ENCODE results near the gene PEDS1. TPM values are rescaled to one million over a fixed set of nuclear protein-coding genes. Genes with fewer than 3 reads are reported as not detected.
"Not testable (repeated sequence)": the region's sequence is repeated elsewhere in the genome, so short reads cannot be mapped to it uniquely, and the experiment has no call there.

The PEDS1 gene
- polyA plus RNA-seq, 1 donor = 26.5 TPM

DNA sequence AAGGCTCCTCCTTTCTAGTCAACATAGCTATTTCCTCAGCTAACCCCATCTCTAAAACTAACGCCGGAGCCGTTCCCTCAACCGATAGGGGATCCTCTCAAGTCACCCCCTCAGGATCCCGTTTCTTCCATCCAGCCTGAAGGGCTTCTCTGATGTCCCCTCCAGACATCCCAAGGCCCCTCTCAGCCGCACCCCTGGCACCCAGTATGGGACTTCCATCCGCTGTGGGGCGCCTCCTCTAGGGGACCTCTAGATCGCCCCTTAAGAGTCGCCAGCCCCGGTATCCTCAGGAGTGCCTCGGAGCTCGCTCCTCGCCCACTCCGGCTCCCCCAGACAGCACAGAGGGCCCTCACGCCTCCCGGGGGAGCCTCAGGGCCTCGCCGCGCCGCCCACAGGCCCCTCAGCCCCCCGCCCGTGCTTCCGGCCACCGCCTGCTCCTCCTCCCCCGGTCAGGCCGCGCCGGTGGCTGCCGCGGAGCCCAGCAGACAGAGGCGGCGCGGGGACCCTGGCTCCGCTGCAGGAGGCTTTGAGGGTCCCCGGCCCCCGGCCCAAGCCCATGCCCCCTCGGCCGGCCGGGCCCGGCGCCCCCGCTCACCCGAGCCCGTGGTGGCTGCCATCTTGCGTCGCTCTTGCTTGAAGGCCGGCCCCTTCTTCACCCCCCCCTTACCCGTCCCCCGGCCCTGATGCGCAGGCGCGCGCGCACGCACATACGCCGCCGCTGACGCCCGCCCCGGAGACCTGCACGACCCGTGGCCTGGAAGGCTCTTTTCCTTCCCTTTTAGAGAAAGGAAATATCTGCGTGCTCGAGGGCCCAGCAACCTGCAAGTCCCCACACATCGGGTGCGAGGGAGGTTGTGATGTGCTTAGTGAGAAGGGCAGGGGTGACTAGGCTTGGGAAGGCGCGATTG lies 40.8 kb downstream of the PEDS1 start, which contains the start of gene UBE2V1:
Gene UBE2V1, minus strand, starts transcription at position 639 of the 908 bp plus-strand sequence. Its CDS starts 22 bp downstream, at position 617.
- DNase-seq = peak; percentile 94

DNA sequence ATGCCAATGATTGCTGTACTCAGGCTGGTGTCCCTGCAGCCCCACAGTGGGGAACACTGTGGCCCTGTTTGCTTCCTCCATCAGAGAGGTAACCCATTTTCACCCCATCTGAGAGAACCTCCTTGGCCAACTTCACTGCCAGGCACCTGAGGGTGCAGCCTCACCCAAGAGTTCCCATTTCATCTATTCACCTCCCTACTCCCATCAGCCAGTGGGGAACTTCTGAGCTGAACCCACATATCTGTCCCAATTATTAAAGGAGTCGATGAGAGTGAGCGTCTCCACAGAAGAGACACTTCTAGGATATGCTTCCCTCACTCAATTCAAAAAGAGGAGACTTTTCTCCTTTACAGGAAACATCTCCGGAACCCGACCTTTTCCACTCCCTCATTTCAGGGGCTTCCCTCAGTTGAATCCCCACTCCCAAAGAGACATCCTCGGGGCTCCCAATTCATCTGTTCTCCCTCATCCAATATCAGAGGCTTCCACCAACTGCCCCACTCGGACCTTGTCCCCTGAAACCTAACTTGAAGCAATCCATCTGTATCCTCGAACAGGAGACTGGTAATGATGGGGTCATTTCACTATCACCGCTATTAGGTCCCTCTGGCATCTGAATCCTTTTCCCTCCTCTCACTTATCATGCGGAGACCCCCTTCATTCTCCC lies 41.6 kb downstream of the PEDS1 start:
- no peak for DNase-seq

DNA sequence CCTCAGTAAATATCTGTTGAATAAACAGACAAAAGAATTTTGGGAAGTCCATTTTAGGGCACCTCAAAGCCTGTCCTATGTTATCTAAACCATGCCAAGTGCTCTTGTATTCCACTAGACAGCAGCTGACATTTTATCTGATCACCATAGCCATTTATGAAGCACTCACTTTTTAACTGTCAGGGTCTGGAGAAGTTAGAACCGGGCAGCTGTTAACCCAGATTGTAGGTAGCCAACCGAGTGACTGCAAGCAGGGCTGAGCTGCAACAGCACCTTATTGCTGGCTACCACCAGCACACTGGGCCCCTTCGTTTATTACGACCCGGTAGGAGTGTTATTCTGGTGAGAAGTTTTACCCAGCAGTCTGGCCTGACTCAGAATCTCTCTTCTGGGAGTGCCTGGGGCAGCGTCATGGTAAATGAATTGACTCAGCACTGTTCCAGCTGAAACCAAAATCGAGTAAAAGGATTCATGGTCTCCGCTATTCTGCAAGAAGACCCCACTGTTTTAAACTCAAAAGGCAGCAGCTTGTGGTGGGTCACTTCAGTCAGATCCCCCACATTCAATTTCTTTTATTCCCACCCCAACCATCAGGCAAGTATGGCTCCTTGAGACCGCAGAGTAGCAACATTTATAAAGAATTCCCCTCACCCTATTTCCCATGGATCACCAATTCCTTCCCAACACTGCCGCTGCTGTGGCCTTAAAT lies 42.2 kb downstream of the PEDS1 start:
- no peak for DNase-seq

DNA sequence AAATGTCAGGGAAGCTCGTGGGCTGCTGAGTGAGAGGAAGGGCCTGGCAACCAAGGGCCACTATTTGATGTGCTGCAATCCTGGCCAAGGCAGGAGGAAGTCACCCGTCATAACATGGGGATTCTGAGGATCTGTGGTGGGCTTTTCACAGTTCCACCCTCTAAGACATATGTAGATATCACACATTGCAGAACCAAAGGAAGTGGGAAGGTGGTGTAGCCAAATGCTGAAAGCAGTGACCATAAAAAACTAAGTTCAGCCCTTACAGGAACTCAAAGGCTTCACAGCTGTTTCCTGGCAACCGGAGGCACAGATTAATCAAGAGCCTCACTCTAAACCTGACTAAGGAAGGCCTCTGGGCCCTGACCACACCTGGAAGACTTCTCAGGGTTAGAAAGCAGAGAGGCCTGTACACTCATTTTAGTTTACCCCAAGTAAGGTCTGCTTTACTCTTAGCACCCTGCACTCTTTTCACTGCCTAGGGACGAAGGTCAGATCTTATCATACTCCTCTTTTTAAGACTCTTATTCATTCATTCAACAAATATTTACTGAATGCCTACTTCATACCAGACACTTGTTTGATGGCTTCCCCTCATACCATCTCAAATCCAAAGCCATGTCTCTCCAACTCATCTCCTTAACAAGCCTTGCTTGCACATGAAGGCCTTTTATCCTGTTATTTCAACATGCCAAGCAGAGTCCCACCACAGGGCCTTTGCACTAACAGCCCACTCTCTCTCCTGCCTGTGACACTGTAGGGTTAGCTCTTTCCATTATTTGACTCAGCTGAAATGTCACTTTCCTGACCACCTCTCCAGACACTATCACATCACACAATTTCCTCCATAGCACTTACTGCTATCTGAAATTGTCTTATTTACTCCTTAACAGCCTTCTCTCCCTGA lies 43.1 kb downstream of the PEDS1 start:
- DNase-seq = no peak

DNA sequence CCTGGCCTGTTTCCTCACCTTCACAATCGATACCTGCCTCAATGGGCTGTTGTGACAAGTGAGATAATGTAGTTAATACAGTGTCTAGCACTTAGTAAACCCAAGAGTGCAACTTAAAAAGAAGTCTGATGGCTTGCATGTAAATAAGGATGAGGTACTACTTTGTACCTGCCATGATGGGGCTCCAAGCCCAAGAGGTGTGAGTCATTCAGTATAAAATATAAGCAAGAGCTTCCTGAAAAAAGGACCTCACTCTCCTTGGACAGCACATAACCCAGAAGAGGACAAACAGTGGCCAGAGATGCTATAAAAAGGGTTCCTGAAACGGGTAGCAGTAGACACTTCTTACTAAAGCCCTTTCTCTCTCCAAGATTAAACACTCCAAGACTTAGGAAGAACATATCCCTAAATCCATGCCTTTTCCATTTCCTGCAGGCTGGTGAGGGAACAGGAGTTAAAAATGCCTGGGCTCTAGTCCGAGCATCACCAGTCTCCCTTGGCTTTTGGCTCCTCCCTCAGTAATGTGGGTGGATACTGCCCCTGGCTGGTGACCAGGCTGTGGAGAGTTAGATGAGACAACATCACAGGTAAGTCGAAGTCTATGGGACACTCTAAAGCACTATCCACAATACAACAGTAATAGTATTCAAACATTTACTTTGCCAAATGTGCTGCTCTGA lies 44.8 kb downstream of the PEDS1 start:
- DNase-seq = no peak

DNA sequence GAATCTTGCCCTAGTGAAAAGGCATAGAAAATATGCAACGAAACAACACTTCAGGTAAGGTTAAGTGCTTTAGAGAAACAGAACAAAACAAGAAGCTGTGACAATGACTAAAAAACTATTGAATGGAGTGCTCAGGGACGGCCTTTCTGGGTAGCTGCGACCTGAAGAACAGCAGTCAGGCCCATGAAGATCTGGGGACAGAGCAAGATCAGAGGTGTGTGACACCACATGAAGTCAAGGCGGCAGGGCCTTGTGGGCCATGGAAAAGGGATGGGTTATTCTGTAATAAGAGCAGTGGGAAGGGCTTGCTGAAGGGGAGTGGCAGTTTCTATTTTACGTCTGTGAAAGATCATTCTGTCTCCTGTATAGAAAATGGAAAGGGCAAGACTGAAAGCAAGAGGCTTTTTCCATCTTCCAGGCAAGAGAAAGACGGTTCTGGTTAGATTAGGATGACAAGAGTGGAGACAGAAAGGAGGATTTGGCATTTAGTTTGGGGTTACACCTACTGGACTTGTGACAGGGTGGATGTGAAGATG lies 45.7 kb downstream of the PEDS1 start:
- DNase-seq = no peak

DNA sequence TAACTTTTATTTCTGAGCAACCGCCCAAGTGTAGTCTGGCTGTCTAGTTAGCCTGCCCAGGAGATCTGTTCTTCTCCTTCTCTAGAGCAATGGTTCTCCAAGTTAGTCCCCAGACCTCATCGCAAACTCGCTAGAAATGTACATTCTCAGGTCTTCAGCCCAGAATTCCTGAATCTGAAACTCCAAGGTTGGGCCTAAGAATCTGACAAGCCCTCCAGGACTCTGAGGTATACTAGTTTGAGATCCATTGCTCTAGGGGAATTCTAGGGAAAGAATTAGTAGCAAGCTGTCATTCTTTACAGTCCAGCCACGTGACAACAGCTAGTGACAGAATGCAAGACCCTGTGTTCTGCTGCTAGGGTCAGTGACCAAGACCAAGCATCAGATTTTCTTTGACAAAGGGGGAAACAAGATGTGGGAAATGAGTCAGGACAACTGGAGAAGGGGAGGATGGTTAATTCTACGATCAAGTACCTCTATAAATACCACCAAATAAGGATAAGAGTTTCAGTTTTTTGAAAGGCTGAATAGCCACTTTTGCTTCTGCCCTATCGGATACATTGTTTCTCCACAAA lies 46.4 kb downstream of the PEDS1 start:
- no peak for DNase-seq

DNA sequence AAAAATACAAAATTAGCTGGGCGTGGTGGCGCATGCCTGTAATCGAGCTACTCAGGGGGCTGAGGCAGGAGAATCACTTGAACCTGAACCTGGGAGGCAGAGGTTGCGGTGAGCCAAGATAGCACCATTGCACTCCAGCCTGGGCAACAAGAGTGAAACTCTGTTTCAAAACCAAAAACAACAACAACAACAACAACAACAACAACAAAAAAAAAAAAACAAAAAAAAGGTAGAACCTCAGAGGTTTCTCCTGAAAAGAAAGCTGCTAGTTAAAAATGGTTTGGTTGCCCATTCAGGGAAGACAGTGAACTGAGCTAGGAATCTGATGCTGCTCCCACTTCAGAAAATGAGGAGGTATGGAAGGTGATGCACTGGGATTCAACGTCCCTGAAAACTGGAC lies 46.9 kb downstream of the PEDS1 start:
- not testable (repeated sequence) for DNase-seq

Other genes with a start within 250 kb of the PEDS1 start
- gene SPATA2, start 238.2 kb downstream of the PEDS1 start, polyA plus RNA-seq (ENCODE audit: insufficient read length) = 6.3 TPM
- gene RNF114, start 217.3 kb downstream of the PEDS1 start, polyA plus RNA-seq (ENCODE audit: insufficient read length) = 43.0 TPM
- gene SNAI1, start 170.7 kb downstream of the PEDS1 start, polyA plus RNA-seq (ENCODE audit: insufficient read length) = 11.9 TPM
- 112 TPM for gene UBE2V1, start 40.6 kb downstream of the PEDS1 start, polyA plus RNA-seq (ENCODE audit: insufficient read length)
- gene CEBPB, start 37.1 kb upstream of the PEDS1 start, polyA plus RNA-seq (ENCODE audit: insufficient read length) = 9.4 TPM

Measured in hindlimb muscle (tissue), 1 donor.